ENCODE measurements around the gene CDH15.

CDH15 gene

DNA sequence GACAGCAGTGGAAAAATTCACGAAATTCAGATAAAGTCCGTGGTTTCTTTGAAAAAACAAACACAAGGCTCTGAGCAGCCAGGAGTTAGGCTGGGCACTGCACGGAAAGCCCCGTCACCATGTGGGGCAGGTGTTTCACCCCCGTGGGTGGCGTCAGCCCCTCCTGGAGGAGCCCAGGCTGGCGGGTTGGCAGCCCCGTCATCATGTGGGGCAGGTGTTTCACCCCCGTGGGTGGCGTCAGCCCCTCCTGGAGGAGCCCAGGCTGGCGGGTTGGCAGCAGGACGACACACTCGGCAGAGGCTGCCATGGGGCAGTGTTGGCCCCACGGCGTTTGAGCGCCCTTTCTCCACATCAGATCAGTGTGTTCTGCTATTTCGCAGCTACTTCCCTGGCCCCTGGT, 39.8 kb upstream of the CDH15 start:
- TF ChIP-seq, protein P1, sequence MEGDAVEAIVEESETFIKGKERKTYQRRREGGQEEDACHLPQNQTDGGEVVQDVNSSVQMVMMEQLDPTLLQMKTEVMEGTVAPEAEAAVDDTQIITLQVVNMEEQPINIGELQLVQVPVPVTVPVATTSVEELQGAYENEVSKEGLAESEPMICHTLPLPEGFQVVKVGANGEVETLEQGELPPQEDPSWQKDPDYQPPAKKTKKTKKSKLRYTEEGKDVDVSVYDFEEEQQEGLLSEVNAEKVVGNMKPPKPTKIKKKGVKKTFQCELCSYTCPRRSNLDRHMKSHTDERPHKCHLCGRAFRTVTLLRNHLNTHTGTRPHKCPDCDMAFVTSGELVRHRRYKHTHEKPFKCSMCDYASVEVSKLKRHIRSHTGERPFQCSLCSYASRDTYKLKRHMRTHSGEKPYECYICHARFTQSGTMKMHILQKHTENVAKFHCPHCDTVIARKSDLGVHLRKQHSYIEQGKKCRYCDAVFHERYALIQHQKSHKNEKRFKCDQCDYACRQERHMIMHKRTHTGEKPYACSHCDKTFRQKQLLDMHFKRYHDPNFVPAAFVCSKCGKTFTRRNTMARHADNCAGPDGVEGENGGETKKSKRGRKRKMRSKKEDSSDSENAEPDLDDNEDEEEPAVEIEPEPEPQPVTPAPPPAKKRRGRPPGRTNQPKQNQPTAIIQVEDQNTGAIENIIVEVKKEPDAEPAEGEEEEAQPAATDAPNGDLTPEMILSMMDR (IDR thresholded peaks at IDR 0.05; ENCODE audit: low read depth, low read length): no peak
- DNase-seq (ENCODE audit: low read depth in 2 of 2): no peak
- H3K4me3 ChIP-seq (replicated peaks in 1 of 2; ENCODE audit: low read depth in 2 of 2, low read length in 2 of 2): no peak overlapping the region

DNA sequence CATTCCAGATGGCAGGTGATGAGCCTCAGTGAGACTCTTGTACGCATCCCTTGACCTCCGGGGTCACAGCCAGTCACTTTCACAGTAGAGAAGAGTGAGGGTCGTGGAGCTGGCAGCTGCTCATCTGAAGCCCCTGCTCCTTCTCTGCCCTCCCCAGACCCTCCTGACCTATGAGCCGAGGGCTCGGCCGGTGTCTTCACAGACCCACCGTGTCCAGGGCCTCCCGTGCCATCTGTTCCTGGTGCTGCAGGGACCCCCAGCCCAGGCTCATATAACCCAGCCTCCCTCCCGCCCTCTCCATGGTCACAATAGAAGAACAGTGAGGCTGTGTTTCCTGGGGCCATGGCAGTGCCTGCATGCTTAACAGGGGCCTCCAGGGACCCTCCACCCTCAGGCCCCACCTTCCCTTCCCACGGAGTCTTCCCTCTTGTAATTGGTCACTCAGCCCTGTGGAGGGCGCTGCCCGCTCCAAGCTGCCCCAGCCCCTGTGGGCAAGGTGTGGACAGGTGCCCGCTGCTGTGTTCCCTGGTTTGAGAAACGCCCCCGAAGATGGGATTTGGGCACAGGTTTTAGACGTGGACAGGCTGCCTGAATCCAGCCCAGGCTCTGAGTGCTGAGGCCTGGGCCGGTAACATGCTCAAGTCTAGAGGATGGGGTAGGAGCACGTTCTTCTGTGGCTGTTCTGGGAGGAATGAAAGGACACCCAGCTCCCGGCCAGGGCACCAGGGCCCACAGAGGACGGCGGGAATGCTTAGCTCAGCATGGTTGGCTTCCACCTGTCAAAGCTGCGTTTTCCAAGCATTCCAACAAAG, 39.1 kb upstream of the CDH15 start:
- TF ChIP-seq, protein P1 (IDR thresholded peaks at IDR 0.05; ENCODE audit: low read depth, low read length): no peak
- no peak overlapping the region for H3K4me3 ChIP-seq (replicated peaks in 1 of 2; ENCODE audit: low read depth in 2 of 2, low read length in 2 of 2)
- no peak for DNase-seq (ENCODE audit: low read depth in 2 of 2)

DNA sequence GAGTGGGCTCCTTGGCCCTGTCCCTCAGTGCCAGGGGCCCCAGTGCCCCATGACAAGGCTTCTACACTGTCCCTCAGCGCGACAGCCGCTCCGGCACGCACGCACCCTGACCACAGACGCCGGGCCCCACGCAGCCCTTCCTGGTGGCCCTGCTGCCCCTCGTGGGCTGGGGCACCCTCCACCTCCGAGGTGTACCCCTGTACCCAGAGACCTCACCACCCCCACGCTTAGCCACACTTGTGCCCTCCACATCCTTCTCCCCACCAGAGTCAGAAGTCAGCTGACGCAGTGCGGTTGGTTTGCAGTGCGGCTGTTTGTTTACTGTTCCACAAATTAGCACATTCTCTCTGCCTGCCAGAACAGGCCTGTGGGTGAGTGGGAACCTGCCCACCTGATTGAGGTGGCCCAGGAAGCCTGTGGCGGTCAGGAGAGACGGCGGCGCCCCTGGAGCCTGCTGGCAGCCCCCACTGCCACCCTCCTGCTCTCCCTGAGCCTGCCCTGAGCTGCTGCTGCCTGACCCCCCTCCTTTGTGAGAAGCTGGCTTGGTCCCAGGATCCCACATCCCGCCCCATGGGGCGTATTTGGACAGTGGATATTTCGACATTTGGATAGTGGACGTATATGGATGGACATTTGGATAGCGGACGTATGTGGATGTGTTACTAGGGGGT, 38.0 kb upstream of the CDH15 start:
- H3K4me3 ChIP-seq (replicated peaks in 1 of 2; ENCODE audit: low read depth in 2 of 2, low read length in 2 of 2): no peak overlapping the region
- no peak for DNase-seq (ENCODE audit: low read depth in 2 of 2)
- TF ChIP-seq, protein P1 (IDR thresholded peaks at IDR 0.05; ENCODE audit: low read depth, low read length): no peak

DNA sequence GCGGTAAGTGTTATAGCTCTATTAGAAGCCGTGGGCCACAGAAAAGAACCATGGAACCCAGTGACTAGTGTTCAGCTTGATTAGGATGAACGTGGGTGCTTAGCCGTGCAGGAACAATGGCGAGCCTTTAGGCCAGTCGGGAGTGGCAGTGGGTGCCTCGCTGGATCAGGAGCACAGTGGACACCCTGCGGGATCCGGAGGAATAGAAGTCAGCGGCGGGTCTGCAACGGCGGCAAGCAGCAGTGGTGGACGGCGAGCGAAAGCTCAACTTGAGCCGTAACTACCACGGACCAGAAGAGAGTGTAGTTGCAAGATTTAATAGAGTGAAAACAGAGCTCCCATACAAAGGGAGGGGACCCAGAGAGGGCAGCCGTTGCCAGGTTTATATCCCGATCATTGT, 37.3 kb upstream of the CDH15 start:
- TF ChIP-seq, protein P1 (IDR thresholded peaks at IDR 0.05; ENCODE audit: low read depth, low read length): no peak
- no peak for DNase-seq (ENCODE audit: low read depth in 2 of 2)
- H3K4me3 ChIP-seq (replicated peaks in 1 of 2; ENCODE audit: low read depth in 2 of 2, low read length in 2 of 2): no peak overlapping the region

DNA sequence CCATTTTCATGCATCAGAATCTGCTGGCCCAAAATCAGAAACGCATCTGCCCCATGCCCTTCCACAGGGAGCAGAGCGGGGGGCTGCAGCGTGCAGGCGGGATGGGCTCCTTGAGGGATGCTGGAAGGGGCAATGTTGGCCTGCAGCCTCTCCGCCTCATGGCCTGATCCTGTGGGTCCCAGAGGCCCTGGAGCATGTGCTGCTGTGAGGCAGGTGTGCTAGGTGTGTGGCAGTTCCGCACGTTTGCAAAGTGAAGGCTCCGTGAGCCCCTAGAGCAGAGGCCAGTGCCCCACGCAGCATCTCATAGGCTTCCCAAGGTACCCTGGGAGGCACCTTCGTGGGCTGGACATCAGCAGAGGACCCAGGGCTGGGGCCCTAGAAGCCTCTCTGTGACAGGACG, 36.4 kb upstream of the CDH15 start:
- TF ChIP-seq, protein P1 (IDR thresholded peaks at IDR 0.05; ENCODE audit: low read depth, low read length): no peak
- H3K4me3 ChIP-seq (replicated peaks in 1 of 2; ENCODE audit: low read depth in 2 of 2, low read length in 2 of 2): no peak overlapping the region
- DNase-seq (ENCODE audit: low read depth in 2 of 2): no peak

DNA sequence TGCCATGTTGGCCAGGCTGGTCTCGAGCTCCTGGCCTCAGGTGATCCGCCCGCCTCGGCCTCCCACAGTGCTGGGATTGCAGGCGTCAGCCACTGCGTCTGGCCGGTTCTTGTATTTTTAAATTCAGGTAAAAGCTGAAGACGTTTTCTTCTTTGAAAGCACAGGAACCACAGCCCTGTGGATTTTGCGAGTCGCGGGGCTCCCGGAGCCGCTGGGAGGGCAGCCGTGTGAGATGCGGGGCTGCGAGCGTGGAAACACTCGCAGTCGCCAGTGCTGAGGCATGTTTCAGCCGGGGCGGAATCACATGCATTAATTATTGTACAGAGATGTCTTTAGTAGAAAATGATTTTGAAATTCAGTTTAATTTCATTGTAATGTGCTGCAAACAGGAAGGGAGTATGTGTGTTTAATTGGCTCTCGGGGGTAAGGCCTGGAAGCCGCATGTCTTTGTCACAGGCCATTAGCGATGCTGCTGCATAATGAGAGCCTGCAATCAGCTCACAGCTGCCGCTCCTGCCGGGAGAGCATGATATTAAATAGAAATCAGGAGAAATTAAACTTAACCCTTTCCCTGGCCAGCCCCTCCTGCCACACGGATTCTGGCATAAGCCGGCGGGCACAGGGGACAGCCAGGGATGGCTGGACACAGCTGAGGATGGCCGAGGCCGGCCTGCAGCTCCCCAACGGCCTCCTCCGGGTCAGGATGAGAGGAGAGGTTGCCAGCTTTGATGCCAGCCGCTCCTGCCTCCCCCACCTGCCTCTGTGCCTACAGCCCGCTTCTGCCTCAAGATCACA, 35.4 kb upstream of the CDH15 start:
- DNase-seq (ENCODE audit: low read depth in 2 of 2): no peak
- H3K4me3 ChIP-seq (replicated peaks in 1 of 2; ENCODE audit: low read depth in 2 of 2, low read length in 2 of 2): no peak overlapping the region
- TF ChIP-seq, protein P1 (IDR thresholded peaks at IDR 0.05; ENCODE audit: low read depth, low read length): no peak
